H4 (cell line): ENCODE results near the gene MDM4. TPM values are rescaled to one million over a fixed set of nuclear protein-coding genes. Genes with fewer than 3 reads are reported as not detected.
"Not testable (repeated sequence)": the region's sequence is repeated elsewhere in the genome, so short reads cannot be mapped to it uniquely, and the experiment has no call there.

Experiments
- DNase-seq: peaks from one replicate; pipeline ENCODE4 v3.0.0-alpha.2; 2015; ENCODE audit warnings: low spot score
- total RNA-seq: library from RNA; depleted of rRNA; stranded (reverse); fragments of >200 nt; shearing (Covaris generic); gene quantifications from 2 replicates; pipeline ENCODE4 v1.2.3, GENCODE V29; 2014; rRNA removed

The MDM4 gene, protein sequence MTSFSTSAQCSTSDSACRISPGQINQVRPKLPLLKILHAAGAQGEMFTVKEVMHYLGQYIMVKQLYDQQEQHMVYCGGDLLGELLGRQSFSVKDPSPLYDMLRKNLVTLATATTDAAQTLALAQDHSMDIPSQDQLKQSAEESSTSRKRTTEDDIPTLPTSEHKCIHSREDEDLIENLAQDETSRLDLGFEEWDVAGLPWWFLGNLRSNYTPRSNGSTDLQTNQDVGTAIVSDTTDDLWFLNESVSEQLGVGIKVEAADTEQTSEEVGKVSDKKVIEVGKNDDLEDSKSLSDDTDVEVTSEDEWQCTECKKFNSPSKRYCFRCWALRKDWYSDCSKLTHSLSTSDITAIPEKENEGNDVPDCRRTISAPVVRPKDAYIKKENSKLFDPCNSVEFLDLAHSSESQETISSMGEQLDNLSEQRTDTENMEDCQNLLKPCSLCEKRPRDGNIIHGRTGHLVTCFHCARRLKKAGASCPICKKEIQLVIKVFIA
- 3.6 and 5.9 TPM in 2 replicates for total RNA-seq

DNA sequence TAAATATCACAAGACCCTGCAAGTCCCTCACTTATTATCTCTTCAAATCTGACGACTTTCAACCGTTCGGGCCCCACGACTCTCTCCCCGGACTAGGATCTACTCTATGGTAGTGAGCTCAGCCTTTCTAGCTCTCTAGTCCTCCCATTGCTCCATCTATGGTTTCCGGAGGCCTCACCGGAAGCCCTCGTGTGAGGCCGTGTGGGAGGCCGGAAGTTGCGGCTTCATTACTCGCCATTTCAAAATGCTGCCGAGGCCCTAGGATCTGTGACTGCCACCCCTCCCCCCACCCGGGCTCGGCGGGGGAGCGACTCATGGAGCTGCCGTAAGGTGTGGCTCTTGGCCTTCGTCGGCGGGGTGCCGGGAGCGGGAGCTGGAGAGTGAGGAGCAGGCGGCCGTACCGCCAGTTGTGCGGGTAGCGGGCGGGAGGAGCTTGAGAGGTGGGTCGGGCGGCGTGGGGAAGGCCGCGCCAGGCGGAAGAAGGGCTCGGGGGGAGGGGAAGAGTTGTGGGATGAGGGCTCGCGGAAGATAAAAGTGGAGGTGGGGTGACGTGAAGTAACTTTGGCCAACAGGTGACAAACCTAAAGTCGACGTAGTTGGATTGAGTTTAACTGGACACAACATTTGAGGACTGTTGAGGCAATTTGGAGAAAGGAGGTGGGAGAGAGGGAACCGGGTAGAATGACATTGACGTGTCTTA is at the start of gene MDM4:
Gene MDM4, plus strand, starts transcription at position 227 of the 700 bp plus-strand sequence. CDS start 9,113 bp downstream, outside the sequence.
- DNase-seq = peak; percentile 95

DNA sequence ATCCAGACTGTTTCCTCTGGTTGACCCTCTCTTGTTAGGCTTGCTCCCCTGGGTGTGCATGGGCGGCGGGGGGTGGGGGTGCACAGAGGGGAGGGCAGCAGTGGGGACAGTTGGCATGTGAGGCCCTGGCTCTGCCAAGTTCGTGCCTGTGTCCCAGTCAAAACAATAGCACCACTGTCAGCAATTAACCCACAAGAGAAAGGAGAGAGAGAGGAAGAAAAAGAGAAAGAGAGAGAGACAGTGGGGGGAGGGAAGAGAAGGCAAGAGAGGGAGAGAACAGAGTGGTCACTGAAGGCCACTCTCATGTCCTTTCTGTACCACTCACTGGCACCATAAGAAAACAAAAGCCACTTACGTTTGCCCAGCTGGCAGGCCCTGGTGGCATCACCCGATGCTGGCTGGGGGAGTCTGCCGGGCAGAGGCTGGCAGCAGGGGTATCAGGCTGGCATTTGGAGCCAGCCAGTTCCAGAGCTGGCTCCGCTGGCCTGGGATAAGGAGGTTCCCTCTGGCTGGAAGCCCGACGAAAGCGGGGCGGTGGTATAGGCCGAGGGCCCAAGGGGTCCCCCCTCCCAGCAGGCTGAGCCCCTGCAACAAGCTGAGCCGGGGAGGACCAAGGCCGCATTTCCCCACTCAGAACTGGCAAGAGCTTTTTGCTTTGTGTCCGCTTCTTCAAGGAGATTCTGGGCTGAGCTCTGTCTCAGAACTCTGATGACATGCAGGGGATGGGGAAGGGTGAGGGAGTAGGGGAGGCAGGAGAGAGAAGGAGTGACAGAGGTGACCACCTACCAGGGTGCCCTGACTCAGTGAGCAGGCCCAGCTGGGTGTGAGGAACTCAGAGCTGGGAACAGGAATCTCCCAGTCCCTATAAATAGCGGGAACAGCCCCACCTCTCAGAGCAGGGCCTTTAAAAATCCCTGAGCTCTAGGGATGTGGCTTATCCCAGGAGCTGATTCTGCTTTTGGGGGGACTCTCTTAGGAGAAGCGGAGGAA is 49.5 kb upstream of the MDM4 start:
- no peak for DNase-seq

DNA sequence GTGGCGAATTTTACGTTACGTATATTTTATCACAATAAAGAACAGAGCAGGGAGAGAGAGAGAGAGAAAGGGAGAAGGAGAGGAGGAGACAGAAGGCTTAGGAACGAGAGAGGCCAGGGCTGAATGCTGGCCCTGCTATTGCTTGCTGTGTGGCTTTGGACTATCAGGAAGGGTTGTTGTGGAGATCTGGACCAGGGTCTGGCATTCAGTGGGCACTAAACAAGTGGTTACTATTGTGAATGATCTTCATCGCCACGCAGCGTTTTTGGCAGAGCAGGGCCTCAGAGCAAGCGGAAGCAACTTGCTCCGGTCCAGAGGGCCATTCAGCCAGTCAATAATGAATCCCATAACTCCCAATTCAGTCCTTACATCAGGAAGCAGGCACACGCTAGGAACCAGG is 48.0 kb upstream of the MDM4 start:
- no peak for DNase-seq

DNA sequence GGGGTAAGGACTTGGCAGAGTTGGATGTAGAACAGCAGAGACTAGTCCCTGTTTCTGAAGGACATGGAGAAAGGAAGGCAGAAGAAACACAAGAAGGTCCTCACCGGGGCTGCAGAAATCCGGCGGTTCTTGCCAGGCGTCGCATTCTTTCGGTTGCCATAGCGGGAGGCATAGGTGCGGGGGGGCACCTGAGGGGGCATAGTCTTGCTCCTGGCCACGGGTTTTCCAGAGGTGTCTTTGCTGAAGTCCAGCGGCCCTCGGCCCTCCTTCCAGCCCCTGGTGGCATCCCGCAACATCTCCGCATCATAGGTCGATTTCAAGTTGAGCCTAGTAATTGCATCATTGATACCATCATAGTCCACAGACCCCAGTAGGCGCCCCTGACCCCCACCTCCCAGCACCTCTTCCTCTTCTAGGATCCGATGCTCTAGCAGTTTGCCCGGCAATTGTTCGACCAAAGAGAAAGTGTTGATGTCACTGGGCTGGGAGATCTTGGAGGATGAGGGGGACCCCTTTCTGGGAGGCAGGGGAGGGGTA is 47.4 kb upstream of the MDM4 start:
- no peak for DNase-seq

DNA sequence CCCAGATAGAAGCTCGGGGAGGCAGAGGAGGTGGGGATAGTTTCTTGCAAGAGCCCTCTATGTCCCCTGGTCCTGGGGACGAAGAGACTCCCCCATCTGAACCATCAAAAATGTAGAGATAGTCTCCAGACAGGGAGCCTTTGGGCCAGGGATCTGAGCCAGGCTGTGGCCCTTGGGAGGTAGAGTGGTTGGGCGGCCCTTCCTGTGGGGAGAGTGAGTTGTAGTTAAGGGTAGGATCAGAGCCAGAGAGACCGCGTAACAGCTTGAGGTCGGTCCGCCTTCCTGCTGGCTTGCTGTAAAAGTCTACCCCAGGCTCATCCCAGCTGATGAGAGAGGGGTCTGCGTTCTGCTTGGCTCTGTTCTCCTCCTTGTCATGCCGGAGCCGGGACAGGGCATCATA is 46.9 kb upstream of the MDM4 start:
- DNase-seq = no peak

DNA sequence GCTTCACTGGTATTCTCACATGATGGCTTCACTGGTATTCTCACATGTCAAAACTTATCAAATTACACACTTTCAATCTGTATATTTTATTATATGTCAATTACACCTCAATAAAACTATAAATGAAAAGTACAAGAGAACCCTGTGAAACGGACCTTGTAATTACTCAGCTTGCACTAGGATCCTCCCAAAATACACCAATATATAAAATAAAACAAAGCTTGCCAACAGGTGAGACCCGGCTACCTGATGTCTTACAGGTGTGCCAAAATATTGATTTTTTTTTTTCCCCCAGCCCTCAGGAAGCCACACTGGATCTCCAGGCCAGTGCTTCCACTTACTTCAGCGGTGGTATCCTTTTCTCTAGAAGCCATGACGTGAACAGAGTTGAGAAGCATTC is 44.5 kb upstream of the MDM4 start:
- no peak for DNase-seq

DNA sequence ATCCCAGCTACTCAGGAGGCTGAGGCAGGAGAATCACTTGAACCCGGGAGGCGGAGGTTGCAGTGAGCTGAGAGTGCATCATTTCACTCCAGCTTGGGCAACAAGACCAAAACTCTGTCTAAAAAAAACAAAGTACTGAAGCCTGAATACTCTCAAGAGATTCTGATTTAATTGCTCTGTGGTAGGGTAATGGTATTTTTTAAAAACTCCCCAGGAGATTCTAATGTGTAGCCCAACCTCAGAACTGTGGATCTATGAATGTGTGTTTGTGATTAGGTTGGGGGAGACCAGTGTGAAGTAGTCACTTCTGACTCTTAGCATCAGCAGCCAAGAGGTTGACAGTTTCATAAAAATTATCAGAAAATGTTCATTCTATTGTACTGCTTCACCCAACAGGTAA is 43.5 kb upstream of the MDM4 start:
- no peak for DNase-seq

DNA sequence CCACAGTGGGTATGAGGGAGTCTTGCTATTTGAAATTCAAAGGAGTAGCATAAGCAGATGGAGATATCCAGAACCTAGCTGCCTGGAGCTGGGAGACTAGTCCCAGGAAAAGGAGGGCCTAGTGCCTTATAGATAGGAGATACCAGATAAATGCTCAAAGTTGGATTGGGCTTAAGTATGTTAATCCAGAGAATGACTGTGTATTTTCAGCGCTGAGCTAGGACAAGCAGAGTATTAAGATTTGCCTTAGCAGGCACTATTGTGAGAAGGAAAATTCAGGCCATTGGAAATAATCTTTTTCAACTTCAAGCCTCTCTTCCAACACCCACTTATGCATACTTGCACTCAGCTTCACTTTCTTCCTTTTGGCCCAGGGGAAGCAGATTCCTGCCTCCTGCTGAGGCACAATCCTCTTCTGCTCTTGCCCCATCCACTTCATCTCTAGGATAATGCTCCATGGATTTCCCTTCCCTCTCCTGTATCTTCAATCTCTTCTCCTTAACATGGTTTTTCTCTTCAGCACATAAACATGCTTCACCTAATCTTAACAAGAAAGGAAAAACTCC is 42.7 kb upstream of the MDM4 start:
- no peak for DNase-seq

DNA sequence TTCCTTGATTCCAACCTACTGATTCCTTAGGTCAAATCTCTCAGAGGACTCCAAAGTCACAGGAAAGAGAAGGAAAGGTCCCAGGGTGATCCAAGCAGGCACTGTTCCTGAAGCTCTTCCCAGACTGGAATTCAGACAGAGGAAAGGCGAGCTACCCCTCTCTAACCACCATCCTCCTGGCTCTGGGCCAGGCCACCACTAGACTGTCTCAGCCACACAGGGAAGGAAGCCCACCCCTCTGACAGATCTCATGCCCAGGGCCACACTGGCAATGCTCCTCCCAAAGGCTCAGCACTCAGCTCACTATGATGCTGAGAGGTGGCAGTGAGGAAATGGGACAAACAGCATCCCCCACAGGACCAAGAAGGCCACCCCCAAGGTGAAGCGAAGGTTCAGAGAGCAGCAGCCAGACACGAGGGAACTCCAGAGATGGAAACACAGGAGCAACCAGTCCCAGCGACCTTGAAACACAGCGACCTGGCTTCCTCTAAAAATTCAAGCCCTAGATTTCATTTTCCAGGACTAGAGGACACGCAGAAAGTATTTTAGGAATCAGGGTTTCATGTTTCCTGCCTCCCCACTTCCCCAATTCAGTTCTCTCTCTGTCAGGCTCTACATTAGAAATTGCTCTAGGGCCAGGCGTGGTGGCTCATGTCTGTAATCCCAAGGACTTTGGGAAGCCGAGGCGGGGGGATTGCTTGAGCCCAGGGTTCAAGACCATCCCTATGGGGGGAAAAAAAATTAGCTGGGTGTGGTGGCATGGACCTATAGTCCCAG is 40.4 kb upstream of the MDM4 start:
- no peak for DNase-seq

DNA sequence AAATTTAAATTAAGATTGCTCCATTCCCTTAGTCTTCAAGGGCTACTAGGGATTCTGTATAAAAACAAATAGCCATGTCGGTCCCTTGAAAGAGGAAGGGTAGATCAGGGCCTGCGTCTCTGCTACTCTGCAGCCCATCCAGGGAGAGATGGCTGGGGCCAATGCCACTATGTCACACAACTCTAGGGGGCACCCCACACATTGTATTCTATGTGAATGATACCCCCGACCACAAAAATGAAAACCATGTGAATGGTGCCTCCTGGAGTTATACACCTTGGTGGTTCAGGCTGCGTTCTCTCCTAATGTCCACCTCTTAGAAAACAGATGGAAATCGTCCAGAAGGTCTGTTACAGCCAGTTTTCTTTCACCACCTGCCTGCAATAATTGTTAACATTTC is 39.6 kb upstream of the MDM4 start:
- no peak for DNase-seq

DNA sequence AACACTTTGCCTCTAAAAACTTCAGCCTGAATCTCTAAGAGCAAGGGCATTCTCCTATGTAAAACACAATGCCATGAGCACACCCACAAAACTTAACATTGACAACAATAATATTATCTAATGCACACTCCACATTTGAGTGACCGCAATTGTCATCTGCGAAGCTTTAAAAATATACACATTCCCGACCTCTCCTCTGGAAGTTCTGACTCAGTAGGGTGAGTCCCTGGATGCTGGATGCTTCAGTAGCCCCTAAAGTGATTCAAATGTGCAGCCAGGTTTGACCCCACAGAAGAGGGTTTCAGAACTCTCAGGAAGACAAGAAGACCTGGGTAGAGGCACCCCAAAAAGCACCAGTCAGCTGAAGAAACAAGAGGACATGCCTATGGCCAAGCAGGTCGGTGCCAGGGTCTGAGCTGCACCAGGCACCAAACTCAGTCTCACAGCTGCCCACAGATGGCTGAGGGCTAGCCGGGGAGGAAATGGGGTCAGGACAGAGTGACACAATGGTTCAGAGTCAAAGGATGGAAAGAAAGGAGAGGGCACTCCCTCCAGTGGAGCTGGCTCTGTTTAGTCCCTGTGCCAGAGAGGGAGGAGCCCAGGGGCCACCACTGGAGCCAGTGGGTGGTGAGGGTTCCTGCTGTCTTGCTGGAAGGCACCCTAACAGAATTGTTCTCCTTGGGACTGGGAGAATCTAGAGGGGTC is 39.0 kb upstream of the MDM4 start:
- DNase-seq = no peak

DNA sequence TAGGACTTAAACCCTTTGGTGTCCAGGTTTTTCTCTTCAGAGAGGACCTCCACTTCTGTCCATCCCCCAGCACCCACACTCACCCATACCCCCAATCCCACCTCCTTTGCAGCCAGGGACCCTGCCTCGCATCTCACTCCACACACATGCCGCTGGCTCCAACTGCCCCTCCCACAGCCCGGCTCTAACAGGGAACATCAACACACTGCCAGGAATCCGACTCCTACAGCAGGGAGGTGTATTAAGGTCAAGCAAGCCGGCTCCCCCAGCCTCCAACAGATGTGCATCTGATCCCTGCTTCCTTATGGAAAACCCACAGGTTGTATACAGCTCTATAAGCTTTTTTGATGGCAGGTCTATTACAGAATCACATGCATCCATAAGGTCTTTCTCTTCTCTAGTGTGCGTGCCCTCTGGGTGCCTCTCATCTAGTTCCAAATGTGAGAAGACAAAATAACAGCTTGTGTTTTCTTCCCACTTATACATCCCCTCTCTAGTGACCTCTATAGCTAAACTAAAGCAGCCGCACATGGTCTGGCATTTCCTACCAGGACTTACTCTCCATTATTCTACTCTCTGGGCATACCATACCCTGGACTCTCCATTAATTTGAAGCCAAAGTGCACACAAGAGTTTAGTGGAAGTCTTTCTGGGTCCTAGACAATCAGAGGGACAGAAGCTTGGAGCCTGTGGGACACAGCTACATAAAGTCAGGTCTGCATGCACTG is 37.9 kb upstream of the MDM4 start:
- DNase-seq = no peak

DNA sequence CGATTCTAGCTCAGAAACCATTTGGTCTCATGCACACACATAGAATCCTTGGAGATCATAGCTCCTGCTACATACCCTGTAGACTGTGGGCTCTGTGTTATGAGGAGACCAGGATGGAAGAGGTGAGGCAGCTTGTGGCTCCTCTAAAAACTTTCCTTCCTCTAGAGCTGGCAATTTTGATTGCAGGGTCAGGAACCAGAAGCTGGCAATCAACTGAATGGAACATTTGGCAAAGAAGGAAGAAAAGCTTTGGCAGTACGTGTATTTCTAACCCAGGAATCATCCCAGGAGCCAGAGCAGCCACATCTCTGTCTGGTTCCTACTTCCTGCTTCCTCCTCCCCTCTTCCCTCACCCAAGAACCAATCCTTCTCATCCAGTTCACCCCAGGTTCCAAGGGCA is 37.3 kb upstream of the MDM4 start:
- DNase-seq = no peak

DNA sequence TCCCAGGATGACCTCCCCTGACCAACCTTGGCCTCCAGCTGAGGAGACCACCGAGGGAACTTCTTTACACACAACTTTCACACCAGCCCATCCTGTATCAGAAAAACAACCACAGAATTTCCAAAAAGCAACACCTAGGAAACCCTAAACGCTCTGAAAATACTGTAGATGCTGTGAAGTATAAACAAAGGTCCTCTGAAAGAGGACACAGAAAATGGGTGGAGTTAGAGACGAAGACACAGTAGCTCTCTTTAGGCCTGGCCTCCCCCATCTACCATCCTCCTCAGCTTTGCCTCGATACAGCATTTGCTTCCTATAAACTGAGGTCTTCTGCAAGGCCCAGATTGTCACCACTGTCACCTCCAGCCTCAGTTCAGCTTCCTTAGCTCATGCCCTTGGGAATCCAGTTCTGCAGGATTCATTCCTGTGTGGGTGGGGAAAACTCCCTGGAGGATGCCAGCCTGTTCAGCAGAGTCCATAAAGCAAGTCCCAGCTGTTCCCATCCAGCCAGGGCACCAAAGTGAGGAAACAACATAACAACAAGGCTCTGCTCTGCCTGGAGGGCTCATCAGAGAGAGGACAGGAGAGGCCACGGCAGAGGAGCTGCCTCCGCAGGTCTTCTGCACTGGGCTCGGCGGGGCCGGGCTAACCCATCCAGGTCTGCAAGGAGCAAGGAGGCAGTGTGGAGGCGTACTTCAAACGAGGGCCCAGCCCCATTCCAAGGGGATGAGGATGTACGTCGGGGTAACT is 36.6 kb upstream of the MDM4 start:
- DNase-seq = no peak

DNA sequence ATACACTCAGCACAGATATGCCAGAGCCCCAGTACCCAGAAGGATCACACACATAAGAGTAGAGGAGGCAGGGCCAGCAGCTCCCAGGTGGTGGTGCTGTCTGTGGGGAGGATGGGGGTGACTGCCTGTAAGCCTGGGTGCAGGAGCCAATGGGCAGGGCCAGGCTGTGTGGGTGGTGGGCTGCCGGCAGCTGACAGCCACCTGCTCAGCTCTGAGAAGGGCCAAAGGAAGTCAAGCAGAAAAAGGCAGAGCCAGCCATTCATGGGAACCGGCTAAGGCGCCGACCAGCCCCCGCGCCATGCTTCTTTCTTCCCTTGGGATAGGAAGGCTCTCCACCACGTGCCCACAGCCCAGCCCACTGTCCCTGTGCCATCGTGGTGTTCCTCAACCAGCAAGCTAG is 35.7 kb upstream of the MDM4 start:
- DNase-seq = no peak

DNA sequence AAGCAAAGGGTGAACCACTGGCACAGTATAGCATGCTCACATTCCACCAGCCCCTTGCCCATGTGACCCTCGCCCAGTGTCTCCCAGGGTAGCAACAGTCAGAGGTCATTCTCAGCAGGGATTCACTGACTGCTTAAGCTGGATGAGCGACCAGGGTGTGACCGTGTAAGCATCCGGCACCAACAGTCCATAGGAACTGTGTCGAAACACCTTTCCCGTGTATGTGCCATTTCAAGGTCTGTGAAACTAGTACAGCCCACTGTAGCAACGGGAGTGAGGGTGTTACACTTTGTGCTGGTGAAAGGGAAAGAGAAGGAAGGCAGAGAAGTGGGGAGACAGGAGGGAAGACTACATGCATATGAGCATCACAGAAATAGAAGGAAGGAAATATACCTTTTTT is 32.4 kb upstream of the MDM4 start:
- DNase-seq = no peak

DNA sequence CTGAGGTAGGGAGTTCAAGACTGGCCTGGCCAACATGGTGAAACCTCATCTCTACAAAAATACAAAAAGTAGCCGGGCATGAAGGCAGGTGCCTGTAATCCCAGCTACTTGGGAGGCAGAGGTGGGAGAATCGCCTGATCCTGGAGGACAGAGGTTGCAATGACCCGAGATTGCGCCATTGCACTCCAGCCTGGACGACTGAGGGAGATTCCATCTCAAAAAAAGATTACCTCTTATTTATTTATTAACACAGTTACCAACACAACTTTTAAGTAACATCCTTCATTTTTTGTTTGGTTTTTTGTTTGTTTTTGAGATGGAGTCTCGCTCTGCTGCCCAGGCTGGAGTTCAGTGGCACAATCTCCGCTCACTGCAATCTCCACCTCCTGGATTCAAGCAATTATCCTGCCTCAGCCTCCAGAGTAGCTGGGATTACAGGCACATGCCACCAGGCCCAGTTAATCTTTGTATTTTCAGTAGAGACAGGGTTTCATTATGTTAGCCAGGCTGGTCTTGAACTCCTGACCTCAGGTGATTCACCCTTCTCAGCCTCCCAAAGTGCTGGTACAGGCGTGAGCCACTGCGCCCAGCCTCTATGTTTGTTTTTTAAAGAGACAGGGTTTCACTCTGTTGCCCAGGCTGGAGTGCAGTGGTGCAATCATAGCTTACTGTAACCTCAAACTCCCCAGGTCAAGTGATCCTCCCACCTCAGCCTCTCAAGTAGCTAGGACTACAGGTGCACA is 29.5 kb upstream of the MDM4 start:
- not testable (repeated sequence) for DNase-seq

DNA sequence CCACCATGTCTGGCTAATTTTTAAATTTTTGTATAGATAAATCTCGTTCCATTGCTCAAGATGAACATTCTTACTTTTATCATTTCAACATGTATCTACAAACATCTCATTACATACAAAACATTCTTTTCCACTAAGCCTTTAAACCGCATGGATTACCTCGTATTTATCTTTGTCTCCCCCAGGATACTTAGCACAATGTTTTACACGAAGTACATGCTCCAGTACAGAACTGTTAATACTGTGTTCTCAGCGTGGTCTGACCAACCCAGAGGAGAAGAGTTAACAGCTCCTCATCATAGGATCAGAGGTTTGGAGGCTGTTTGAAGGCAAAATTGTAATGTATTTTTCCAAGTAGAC is 29.0 kb upstream of the MDM4 start:
- DNase-seq = no peak
